Activated CD4-positive, alpha-beta T cell treated with anti-CD3 and anti-CD28 coated beads for 4 hours (primary cell): ENCODE measurements around the gene PCDHGC5.

Source experiments
- DNase-seq, 2 donors: peaks; one replicate each; pipeline ENCODE4 v3.0.0-alpha.2; 2020

The PCDHGC5 gene

DNA sequence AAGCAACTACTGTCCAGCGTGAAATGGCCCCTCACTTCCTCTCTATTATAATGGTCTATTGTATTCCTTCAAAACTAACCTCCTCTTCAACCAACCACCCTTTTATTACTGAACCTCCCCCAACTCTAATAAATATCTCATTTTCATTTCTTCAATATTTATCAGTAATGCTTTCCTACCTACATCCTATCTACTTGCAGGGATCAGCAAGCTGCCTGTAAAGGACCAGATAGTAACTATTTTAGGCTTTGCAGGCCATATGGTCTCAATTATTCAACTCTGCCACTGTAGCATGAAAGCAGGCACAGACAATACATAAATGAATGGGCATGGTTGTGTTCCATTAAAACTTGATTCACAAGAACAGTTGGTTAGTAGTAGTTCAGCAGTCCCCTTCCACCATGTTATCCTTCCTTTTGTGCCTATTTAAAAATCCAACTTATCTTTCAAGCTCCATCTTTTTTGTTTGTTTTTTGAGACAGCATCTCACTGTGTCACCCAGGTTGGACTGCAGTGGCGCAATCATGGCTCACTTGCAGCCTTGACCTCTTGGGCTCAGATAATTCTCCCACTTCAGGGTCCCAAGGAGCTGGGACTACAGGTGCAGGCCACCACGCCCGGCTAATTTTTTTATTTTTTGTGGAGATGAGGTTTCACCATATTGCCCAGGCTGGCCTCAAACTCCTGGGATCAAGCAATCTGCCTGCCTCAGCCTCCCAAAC is 45.8 kb downstream of the PCDHGC5 start:
- DNase-seq, result no peak
